ENCODE measurements around the gene THYN1.

Gene THYN1

DNA sequence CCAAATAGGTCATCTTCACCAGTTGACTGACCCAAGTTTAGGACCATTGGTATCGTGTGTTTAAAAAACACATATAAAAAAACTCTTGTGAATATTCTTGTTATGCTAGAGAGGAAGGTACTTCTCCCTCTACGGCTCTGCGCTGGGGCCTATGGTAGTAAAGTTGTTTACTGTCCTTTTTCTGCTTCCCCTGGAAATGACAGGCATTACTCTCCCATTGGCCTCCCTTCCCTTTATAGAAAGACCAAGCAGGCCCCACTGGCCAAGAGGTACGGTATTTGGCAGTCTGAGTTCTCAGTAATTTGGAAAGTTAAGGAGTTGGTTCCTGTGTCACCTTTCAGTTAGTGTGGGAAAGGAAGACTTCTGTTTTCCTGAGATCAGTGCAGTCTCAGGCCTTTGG is 6.5 kb downstream of the THYN1 start:
- TF ChIP-seq ZNF565 (CRISPR knock-in tag; conservative IDR thresholded peaks at IDR 0.05; ENCODE audit: low read depth), result no peak
- no peak for TF ChIP-seq CSDC2 (CRISPR knock-in tag; IDR thresholded peaks at IDR 0.05)
- TF ChIP-seq SNAI2 (CRISPR knock-in tag; IDR thresholded peaks at IDR 0.05), result no peak
- no peak for TF ChIP-seq ESRRG (CRISPR knock-in tag; IDR thresholded peaks at IDR 0.05)
- TF ChIP-seq ZNF8 (CRISPR knock-in tag; IDR thresholded peaks at IDR 0.05), result no peak
- TF ChIP-seq TCF4 (CRISPR knock-in tag; IDR thresholded peaks at IDR 0.05; ENCODE audit: borderline replicate concordance), result no peak
- TF ChIP-seq ZC3H10 (CRISPR knock-in tag; IDR thresholded peaks at IDR 0.05), result no peak
- TF ChIP-seq OSR1 (CRISPR knock-in tag; IDR thresholded peaks at IDR 0.05), result no peak
- TF ChIP-seq RARB (CRISPR knock-in tag; IDR thresholded peaks at IDR 0.05), result no peak
- no peak for TF ChIP-seq PPARA (CRISPR knock-in tag; IDR thresholded peaks at IDR 0.05; ENCODE audit: borderline replicate concordance)
- TF ChIP-seq, protein P1, sequence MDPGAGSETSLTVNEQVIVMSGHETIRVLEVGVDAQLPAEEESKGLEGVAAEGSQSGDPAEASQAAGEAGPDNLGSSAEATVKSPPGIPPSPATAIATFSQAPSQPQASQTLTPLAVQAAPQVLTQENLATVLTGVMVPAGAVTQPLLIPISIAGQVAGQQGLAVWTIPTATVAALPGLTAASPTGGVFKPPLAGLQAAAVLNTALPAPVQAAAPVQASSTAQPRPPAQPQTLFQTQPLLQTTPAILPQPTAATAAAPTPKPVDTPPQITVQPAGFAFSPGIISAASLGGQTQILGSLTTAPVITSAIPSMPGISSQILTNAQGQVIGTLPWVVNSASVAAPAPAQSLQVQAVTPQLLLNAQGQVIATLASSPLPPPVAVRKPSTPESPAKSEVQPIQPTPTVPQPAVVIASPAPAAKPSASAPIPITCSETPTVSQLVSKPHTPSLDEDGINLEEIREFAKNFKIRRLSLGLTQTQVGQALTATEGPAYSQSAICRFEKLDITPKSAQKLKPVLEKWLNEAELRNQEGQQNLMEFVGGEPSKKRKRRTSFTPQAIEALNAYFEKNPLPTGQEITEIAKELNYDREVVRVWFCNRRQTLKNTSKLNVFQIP (CRISPR knock-in tag; IDR thresholded peaks at IDR 0.05; ENCODE audit: borderline replicate concordance, low read depth), result no peak
- no peak for ATAC-seq

DNA sequence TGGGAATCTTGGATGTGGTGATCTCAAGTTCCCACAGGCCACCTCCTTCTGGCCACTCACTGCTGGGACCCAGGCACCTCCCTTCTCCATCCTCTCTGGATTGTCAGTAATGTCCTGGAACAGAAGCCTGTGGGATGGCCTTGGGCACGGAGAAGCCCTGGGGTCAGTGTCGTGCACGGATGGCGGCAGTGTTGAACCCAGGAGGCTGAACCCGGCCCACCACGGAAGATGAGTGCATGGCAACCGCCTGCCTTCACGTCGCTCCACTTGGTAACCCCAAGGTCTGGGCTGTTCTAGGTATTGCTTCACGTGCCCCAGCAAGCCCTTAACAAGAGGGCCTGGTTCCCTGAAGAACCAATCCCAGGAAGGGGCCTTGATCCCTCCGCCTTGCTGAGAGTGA is 7.1 kb downstream of the THYN1 start:
- no peak for ATAC-seq
- no peak for TF ChIP-seq ZNF8 (CRISPR knock-in tag; IDR thresholded peaks at IDR 0.05)
- TF ChIP-seq, protein P2, sequence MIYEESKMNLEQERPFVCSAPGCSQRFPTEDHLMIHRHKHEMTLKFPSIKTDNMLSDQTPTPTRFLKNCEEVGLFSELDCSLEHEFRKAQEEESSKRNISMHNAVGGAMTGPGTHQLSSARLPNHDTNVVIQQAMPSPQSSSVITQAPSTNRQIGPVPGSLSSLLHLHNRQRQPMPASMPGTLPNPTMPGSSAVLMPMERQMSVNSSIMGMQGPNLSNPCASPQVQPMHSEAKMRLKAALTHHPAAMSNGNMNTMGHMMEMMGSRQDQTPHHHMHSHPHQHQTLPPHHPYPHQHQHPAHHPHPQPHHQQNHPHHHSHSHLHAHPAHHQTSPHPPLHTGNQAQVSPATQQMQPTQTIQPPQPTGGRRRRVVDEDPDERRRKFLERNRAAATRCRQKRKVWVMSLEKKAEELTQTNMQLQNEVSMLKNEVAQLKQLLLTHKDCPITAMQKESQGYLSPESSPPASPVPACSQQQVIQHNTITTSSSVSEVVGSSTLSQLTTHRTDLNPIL (CRISPR knock-in tag; IDR thresholded peaks at IDR 0.05; ENCODE audit: low read depth), result no peak
- TF ChIP-seq ZC3H10 (CRISPR knock-in tag; IDR thresholded peaks at IDR 0.05), result no peak
- no peak for TF ChIP-seq ZNF565 (CRISPR knock-in tag; conservative IDR thresholded peaks at IDR 0.05; ENCODE audit: low read depth)
- TF ChIP-seq PPARA (CRISPR knock-in tag; IDR thresholded peaks at IDR 0.05; ENCODE audit: borderline replicate concordance), result no peak
- no peak for TF ChIP-seq CSDC2 (CRISPR knock-in tag; IDR thresholded peaks at IDR 0.05)
- TF ChIP-seq ZFP30 (CRISPR knock-in tag; IDR thresholded peaks at IDR 0.05), result no peak
- TF ChIP-seq, protein P3, sequence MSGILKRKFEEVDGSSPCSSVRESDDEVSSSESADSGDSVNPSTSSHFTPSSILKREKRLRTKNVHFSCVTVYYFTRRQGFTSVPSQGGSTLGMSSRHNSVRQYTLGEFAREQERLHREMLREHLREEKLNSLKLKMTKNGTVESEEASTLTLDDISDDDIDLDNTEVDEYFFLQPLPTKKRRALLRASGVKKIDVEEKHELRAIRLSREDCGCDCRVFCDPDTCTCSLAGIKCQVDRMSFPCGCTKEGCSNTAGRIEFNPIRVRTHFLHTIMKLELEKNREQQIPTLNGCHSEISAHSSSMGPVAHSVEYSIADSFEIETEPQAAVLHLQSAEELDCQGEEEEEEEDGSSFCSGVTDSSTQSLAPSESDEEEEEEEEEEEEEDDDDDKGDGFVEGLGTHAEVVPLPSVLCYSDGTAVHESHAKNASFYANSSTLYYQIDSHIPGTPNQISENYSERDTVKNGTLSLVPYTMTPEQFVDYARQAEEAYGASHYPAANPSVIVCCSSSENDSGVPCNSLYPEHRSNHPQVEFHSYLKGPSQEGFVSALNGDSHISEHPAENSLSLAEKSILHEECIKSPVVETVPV (CRISPR knock-in tag; IDR thresholded peaks at IDR 0.05), result no peak
- no peak for TF ChIP-seq ESRRG (CRISPR knock-in tag; IDR thresholded peaks at IDR 0.05)
- TF ChIP-seq ZNF70 (CRISPR knock-in tag; IDR thresholded peaks at IDR 0.05), result no peak
- TF ChIP-seq ISL1 (CRISPR knock-in tag; IDR thresholded peaks at IDR 0.05), result no peak

DNA sequence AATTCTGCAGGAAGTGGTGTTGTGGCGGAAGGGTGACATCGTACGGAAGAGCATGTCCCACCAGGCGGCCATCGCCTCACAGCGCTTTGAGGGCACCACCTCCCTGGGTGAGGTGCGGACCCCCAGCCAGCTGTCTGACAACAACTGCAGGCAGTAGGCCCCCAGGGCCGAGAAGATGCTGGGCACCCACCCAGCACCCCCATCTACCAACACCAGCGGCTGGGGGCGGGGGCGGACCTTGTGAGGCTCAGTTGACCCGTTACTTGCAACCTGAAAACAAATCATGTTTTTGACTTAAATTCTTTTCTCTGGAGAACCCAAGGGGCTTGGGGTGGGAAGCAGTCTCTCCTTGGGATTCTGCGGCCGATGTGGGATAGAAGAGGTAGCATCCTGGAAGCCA is 7.7 kb downstream of the THYN1 start:
- TF ChIP-seq TCF4 (CRISPR knock-in tag; IDR thresholded peaks at IDR 0.05; ENCODE audit: borderline replicate concordance) (no peak), ZNF70 (CRISPR knock-in tag; IDR thresholded peaks at IDR 0.05) (no peak), RARB (CRISPR knock-in tag; IDR thresholded peaks at IDR 0.05) (no peak), ZC3H10 (CRISPR knock-in tag; IDR thresholded peaks at IDR 0.05) (no peak), ZFP30 (CRISPR knock-in tag; IDR thresholded peaks at IDR 0.05) (no peak), GLIS3 (CRISPR knock-in tag; IDR thresholded peaks at IDR 0.05) (no peak), TOX (CRISPR knock-in tag; IDR thresholded peaks at IDR 0.05; ENCODE audit: borderline replicate concordance) (no peak), ZNF8 (CRISPR knock-in tag; IDR thresholded peaks at IDR 0.05) (no peak), ARNTL (CRISPR knock-in tag; IDR thresholded peaks at IDR 0.05; ENCODE audit: borderline replicate concordance, low read depth) (no peak), OSR1 (CRISPR knock-in tag; IDR thresholded peaks at IDR 0.05) (no peak), ZFP3 (CRISPR knock-in tag; IDR thresholded peaks at IDR 0.05) (no peak), ZNF565 (CRISPR knock-in tag; conservative IDR thresholded peaks at IDR 0.05; ENCODE audit: low read depth) (no peak)
- TF ChIP-seq, protein P2 (CRISPR knock-in tag; IDR thresholded peaks at IDR 0.05; ENCODE audit: low read depth), result no peak
- TF ChIP-seq, protein P3 (CRISPR knock-in tag; IDR thresholded peaks at IDR 0.05), result no peak
- TF ChIP-seq, protein P1 (CRISPR knock-in tag; IDR thresholded peaks at IDR 0.05; ENCODE audit: borderline replicate concordance, low read depth), result no peak
- TF ChIP-seq, protein P4, sequence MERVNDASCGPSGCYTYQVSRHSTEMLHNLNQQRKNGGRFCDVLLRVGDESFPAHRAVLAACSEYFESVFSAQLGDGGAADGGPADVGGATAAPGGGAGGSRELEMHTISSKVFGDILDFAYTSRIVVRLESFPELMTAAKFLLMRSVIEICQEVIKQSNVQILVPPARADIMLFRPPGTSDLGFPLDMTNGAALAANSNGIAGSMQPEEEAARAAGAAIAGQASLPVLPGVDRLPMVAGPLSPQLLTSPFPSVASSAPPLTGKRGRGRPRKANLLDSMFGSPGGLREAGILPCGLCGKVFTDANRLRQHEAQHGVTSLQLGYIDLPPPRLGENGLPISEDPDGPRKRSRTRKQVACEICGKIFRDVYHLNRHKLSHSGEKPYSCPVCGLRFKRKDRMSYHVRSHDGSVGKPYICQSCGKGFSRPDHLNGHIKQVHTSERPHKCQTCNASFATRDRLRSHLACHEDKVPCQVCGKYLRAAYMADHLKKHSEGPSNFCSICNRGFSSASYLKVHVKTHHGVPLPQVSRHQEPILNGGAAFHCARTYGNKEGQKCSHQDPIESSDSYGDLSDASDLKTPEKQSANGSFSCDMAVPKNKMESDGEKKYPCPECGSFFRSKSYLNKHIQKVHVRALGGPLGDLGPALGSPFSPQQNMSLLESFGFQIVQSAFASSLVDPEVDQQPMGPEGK (CRISPR knock-in tag; IDR thresholded peaks at IDR 0.05; ENCODE audit: borderline replicate concordance), result no peak
- no peak for ATAC-seq

Data from SK-N-SH treated with all-trans-retinoic acid at 6 μM for 48 hours (cell line).